Measurements from ENCODE around the gene TACC2.

Gene TACC2

DNA sequence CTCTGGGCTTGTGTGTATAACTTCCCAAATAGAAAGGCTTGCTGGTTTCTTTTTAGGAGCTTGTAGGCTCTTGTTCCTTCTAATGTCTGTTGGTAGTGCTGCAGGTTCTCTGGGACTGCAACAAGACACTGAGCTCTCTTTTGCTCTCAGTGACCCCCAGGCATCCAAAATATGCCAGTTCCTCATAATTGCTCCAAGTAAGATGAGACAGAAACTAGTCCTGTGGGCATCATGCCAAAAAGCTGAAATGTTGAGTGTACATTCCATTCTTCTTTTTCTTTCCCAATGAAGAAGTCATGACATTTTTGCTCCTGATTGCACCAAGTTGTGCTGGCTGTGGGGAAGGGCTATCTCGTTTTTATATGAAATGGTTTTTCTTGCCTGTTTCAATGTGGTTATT is 275.0 kb downstream of the TACC2 start:
- DNase-seq (ENCODE audit: extremely low read depth in 1 of 2, low read depth in 1 of 2) = no peak

DNA sequence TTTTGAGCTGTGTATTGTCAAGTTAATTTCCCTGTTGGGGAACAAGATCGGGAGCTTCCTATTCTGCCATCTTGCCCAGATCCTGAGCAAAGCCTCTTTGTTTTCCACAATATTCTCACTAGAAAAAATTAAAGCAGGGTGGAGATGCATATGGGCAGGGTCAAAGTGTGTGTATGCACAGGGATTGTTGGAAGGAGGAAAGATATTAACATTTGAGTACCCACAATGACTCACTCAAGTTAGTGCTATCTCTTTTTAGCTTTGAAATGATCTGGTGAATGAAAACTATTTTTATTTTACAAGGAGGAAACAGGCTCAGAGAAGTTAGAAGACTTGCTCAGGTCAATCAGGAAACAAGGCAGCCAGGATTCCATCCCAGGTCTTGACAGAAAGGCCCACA is 275.5 kb downstream of the TACC2 start:
- no peak for DNase-seq (ENCODE audit: extremely low read depth in 1 of 2, low read depth in 1 of 2)

- DNase-seq (ENCODE audit: extremely low read depth in 1 of 2, low read depth in 1 of 2) = no peak
Observed at GRCh38 chr10:122264931-122265330, 276.0 kb downstream of the TACC2 start.

- DNase-seq (ENCODE audit: extremely low read depth in 1 of 2, low read depth in 1 of 2) = no peak
Observed at GRCh38 chr10:122265896-122266295, 276.9 kb downstream of the TACC2 start.

GRCh38 chr10:122267849-122268737 is 279.1 kb downstream of the TACC2 start:
- peak in 1 of 2 donors; percentile 37 for DNase-seq (ENCODE audit: extremely low read depth in 1 of 2, low read depth in 1 of 2)

DNA sequence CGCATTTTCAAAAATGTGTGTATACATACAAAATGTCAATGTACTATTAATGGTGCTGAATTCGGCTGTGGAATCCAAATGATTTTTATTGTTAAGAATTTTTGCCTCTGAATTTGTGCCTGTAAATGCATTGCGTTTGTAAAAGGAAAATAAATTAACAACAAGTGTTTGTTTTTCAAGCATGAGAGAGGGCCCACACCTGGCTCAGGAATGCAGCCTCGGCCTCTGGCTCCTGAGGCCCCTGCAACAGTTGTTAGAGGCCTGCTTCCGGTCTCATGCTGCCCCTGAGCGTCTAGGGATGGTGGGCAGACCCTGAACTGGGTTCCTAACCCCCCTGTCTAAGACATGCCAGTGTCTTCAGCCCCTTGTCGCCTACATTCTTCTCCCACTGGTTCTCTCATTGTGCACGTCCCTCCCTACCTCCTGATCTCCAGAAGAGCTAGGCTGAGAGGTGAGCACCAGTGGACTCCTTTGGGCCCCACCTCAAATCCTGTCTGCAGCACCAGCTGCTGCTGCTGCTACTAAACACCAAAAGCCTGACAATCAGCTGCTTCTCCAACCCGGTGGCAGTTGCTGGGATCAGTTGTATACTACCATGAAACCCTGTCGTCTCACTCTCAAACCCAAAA is 280.2 kb downstream of the TACC2 start:
- DNase-seq (ENCODE audit: extremely low read depth in 1 of 2, low read depth in 1 of 2) = no peak

- no peak for DNase-seq (ENCODE audit: extremely low read depth in 1 of 2, low read depth in 1 of 2)
Observed at GRCh38 chr10:122271076-122271475, 282.1 kb downstream of the TACC2 start, which contains the start of gene BTBD16. BTBD16 (plus strand) TSS chr10:122271296; CDS start chr10:122275082, 3,786 bp downstream.

DNA sequence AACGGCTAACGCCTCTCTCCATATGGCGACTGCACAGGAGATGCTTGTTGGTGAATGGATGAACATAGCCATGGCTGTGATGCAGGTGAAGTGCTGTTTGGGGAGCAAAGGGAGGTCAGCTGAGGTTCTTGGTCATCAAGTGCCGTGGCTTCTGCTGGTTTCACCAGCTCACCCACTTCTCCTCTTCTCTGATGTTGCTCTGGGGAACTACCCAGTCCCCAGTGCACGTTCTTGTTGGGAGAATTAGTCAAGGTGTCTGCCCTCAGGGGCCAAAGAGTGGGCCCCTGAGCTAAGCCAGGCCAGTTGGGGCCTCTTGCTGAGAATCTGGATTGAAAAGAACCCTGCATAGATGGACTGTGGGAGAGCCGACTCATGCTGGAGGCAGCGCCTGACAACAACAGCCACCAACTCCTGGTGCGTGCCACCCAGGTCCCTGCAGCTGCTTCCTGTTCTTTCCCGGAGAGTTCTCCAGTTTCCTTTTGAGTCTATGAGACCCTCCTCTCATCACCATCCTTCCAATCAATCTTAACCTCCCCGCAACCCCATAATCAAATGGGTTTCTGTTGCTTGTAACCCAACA is 285.1 kb downstream of the TACC2 start:
- DNase-seq (ENCODE audit: extremely low read depth in 1 of 2, low read depth in 1 of 2) = no peak

DNA sequence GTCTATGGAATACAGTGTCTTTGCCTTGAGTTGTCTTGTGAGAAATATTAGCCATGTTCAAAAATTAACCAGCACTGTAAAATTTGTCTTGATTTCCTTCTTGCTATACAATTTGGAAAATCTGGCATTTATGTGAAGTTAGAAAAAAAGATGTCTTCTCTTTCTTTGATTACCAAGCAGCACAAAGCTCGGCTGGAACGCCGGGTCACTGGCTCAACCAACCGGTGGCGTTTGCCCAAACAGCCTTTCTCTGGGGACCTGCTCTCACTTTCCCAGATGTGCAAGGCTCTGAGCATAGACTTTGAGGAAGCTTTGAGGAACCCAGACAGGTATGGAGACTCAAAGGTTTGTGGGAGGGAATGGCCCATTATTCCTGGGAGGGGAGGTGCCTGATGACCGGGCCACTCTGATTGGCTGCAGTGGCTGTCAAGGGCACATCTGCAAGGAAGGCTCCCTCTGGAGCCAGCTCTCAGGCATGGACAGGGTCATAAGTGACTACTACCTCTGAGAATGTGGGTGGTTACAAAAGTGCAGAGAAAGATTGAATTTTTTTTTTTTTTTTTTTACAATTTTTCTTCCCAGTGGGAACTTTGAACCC is 287.7 kb downstream of the TACC2 start:
- no peak for DNase-seq (ENCODE audit: extremely low read depth in 1 of 2, low read depth in 1 of 2)

GRCh38 chr10:122277526-122278136 is 288.7 kb downstream of the TACC2 start:
- no peak for DNase-seq (ENCODE audit: extremely low read depth in 1 of 2, low read depth in 1 of 2)

- no peak for DNase-seq (ENCODE audit: extremely low read depth in 1 of 2, low read depth in 1 of 2)
Observed at GRCh38 chr10:122279725-122280141, 290.8 kb downstream of the TACC2 start.

DNA sequence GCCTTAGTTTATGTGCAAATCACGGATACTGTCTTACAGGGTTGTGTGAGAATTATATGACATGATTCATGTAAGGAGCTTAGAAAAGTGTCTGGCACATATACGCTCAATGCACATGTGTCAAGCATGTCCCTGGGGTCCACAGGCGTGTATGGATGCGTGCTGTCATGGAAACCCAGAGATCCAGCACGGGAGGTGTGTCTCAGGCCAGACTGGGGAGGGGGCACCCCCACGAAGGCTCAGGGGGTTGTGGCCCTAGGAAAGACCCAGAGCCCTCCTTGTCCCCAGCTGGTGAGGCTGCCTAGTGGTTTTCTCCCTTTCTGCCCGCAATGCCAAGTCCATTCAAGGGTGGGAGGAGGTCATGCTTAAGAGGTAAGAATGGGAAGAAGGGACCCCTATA is 291.2 kb downstream of the TACC2 start:
- DNase-seq (ENCODE audit: extremely low read depth in 1 of 2, low read depth in 1 of 2) = no peak

DNA sequence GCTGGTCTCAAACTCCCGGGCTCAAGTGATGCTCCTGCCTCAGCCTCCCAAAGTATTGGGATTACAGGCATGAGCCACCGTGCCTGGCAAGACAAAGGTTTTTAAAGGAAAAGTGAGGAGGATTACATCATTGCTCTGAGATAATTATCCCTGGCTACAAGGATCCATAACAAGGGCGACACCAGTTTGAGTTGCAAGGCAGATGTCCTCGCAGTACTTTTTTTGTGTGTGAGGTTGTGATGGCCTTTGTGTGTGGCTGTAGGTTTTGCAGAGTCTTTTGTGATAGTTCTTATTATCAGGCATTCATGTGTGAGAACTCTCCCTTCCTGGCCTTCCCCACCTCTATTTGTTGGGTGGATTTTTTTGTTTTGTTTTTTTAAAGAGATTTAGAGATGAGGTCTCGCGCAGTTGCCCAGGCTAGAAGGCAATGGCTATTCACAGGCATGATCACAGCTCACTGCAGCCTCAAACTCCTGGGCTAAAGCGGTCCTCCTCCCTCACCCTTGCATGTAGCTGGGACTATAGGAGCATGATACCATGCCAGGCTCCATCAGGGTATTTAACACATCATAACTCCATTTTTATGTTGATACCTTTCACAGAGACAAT is 292.2 kb downstream of the TACC2 start:
- DNase-seq (ENCODE audit: extremely low read depth in 1 of 2, low read depth in 1 of 2) = no peak

DNA sequence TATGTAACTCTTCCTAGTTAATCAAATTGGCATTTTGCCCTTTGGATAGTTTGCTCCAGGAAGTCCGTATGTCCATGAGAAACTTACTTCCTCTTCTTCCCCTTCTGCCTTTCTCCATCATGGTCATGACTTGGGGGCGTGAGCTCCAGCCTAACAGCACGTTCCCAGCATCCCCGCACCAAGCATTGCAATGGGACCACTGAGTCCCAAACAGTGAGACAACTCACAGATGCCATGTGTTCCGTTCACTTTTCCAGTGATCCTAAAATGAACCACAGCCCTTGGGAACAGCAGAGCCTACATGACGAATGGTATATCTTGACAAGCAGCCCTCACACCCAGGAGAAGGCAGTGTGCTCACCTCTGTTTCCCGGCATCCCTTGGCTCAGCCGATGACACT is 292.8 kb downstream of the TACC2 start:
- no peak for DNase-seq (ENCODE audit: extremely low read depth in 1 of 2, low read depth in 1 of 2)

- DNase-seq (ENCODE audit: extremely low read depth in 1 of 2, low read depth in 1 of 2) = no peak
Observed at GRCh38 chr10:122282253-122282671, 293.3 kb downstream of the TACC2 start.

DNA sequence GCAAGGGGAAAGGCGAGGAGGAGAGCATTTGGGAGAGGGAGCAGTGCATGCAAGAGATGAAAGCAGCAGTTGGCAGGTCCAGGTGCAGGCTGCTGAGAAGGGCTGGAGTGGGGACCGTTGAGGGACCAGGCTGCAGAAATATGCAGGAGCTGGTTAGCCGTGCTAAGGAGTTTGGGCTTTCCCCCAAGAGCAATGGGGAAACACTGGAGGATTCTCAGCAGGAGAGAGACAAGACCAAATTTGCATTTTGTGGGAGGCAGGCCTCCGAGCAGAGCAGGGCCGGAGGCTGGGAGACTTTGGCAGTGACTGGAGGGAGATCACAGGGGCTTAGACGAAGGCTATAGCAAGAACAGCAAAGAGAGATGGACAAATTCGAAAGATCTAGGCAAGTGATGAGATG is 293.9 kb downstream of the TACC2 start:
- DNase-seq (ENCODE audit: extremely low read depth in 1 of 2, low read depth in 1 of 2) = no peak

- DNase-seq (ENCODE audit: extremely low read depth in 1 of 2, low read depth in 1 of 2) = no peak
Observed at GRCh38 chr10:122285506-122286444, 296.8 kb downstream of the TACC2 start.

DNA sequence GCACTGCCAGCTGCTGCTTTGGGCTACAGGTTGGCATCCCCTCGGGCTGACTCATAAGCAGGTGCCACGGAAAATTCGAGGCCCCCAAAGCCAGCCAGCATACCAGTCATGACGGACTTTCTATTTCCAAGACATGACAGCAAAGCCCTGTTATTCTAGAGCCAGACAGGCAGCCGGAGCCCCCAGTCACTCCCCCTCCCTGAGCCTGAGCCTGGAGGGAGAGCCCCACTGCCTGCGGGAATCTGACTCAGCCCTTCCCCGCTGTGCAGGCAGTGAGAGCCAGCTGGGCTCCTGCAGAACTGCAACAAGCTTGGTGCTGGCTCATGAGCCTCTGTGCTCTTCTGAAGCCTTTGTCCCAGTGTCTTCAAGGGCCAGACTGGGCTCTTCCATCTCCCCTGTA is 297.9 kb downstream of the TACC2 start:
- no peak for DNase-seq (ENCODE audit: extremely low read depth in 1 of 2, low read depth in 1 of 2)

GRCh38 chr10:122287570-122287969 is 298.6 kb downstream of the TACC2 start:
- no peak for DNase-seq (ENCODE audit: extremely low read depth in 1 of 2, low read depth in 1 of 2)
